ENCODE data around the gene PCDHB9. TPM values are rescaled to one million over a fixed set of nuclear protein-coding genes. Genes with fewer than 3 reads are reported as not detected.
A peak's percentile ranks its signal among the peaks of the same experiment; 100 is the strongest.
"Not testable (repeated sequence)": the region's sequence is repeated elsewhere in the genome, so short reads cannot be mapped to it uniquely, and the experiment has no call there.

PCDHB9 gene
- total RNA-seq (2014; rRNA removed) = 0.23 and 0.73 TPM in 2 replicates
- percentile 35 among the genes with signal in this experiment for Bru-seq, nascent RNA
- BruChase-seq, experiment 1, labeled RNA remaining after a 6-hour chase = percentile 45 among the genes with signal in this experiment
- percentile 56 among the genes with signal in this experiment for BruChase-seq, experiment 2, labeled RNA remaining after a 2-hour chase
- long read RNA-seq, full-length matches to known transcripts = 4 of 4 reads
- long read RNA-seq, partial matches to known transcripts = 0 of 4 reads
- long read RNA-seq, other reads (novel, unspliced or antisense) = 0 of 4 reads

DNA sequence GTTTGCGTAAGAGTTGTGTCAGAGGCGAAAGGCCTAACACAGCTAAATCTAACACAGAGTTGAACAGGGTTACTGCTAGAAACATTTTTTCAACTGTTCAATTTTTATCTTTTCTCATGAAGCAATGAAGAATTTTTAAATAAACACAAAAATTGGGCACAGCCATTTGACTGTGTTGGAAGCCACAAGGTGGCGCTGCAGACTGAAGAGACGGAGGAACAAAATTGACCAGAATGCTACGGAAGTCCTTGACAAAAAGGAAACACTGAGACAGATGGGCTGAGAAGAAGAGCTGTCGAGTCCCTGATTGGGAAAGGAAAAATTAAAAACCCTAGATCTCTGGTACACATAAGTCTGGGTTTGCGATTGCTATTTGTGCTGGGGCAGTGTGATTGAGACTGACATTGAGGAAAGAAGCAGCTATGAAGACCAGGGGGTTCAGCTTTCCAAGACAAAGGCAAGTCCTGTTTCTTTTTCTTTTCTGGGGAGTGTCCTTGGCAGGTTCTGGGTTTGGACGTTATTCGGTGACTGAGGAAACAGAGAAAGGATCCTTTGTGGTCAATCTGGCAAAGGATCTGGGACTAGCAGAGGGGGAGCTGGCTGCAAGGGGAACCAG is at the start of gene PCDHB9:
TSS of gene PCDHB9 (plus strand) at position 265 of the 616 bp plus-strand sequence. CDS start at position 423, 158 bp downstream.
- no peaks in the 10 kb centered on the region for H3K79me2 ChIP-seq (ENCODE audit: low read length)
- H3K4me3 ChIP-seq (ENCODE audit: low read length) = peak within 1 kb of the TSS; percentile 50
- TF ChIP-seq EZH2phosphoT487 (IDR thresholded peaks at IDR 0.05; ENCODE audit: borderline replicate concordance, low read length) = no peak
- TF ChIP-seq CTCF (conservative IDR thresholded peaks at IDR 0.05; ENCODE audit: low read depth, low read length) = peak; percentile 69
- H3K27ac ChIP-seq (ENCODE audit: low read length) = no peak within 1 kb of the TSS
- H3K4me2 ChIP-seq (ENCODE audit: low read length) = peak within 1 kb of the TSS; percentile 28; the same call in 1 of the 2 replicates
- H3K9me3 ChIP-seq (ENCODE audit: low read length) = no peaks in the 10 kb centered on the region
- H3K4me1 ChIP-seq (ENCODE audit: insufficient read depth, low read length) = no peaks in the 10 kb centered on the region
- H3K9me2 ChIP-seq (replicated peaks; ENCODE audit: low read length) = no peaks in the 10 kb centered on the region
- no peaks in the 10 kb centered on the region for H3F3A ChIP-seq (ENCODE audit: low read length, unreplicated experiment)
- H3K9ac ChIP-seq (ENCODE audit: low read length) = no peak within 1 kb of the TSS
- peak within 1 kb of the TSS; percentile 70; the same call in 1 of the 2 replicates for H2AFZ ChIP-seq (ENCODE audit: low read length)
- no TSS peak for BruUV-seq (replicated peaks)
- H3K36me3 ChIP-seq (ENCODE audit: low read depth, low read length) = peaks cover 3% of the 10 kb centered on the region; the same call in 1 of the 2 replicates
- CTCF ChIA-PET = interaction anchor here (0.6 kb wide), 2 partner anchors 93 to 177 kb away, joined by 3 read pairs; partner anchors contain the start of genes PCDHB2 and PCDHGA5
- H4K20me1 ChIP-seq (ENCODE audit: low read length) = no peaks in the 10 kb centered on the region
- DNase-seq (peak; percentile 47), ATAC-seq (peak; percentile 66)
- intact Hi-C loops (cut with micrococcal nuclease) = loop anchor here (2.0 to 5.0 kb wide), 2 partner anchors 95 to 374 kb away; partner anchors contain the start of gene PCDHB2
- POLR2A ChIA-PET (ENCODE audit: unreplicated experiment) = no interaction called here
- no peaks in the 10 kb centered on the region for H3K27me3 ChIP-seq (ENCODE audit: low read length)

DNA sequence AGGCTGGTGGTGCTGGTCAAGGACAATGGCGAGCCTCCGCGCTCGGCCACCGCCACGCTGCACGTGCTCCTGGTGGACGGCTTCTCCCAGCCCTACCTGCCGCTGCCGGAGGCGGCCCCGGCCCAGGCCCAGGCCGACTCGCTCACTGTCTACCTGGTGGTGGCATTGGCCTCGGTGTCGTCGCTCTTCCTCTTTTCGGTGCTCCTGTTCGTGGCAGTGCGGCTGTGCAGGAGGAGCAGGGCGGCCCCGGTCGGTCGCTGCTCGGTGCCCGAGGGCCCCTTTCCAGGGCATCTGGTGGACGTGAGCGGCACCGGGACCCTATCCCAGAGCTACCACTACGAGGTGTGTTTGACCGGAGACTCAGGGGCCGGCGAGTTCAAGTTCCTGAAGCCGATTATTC is 49.6 kb upstream of the PCDHB9 start:
- intact Hi-C loops (cut with micrococcal nuclease); H3K9me3 ChIP-seq (ENCODE audit: low read length); H3K79me2 ChIP-seq (ENCODE audit: low read length); BruUV-seq (replicated peaks); H3K9me2 ChIP-seq (replicated peaks; ENCODE audit: low read length); H3K27ac ChIP-seq (ENCODE audit: low read length); H3K9ac ChIP-seq (ENCODE audit: low read length); H3K4me3 ChIP-seq (ENCODE audit: low read length); H3K36me3 ChIP-seq (ENCODE audit: low read depth, low read length); H3K4me2 ChIP-seq (ENCODE audit: low read length); H3K27me3 ChIP-seq (ENCODE audit: low read length); POLR2A ChIA-PET (ENCODE audit: unreplicated experiment); H4K20me1 ChIP-seq (ENCODE audit: low read length); ATAC-seq; H3K4me1 ChIP-seq (ENCODE audit: insufficient read depth, low read length); H3F3A ChIP-seq (ENCODE audit: low read length, unreplicated experiment); DNase-seq; H2AFZ ChIP-seq (ENCODE audit: low read length); CTCF ChIA-PET: not testable (repeated sequence)

DNA sequence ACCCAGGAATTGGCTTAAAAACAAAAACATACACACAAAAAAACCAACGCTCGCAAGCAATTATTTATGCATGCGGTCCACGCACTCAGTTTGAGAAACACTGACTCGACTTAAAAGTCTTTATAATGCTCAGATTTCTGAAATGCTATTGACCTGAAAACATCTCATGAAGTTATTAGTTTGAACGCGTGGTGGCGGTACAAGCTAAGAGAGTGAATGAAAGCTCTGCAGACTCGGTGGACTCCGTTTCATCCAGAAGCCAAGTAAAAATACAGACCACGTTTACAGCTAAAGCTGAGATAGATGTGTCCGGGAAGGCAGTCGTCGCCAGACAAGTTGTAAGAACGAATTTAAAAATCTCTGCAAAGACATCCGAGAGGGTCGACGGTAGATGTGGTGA is 37.1 kb upstream of the PCDHB9 start, which contains the start of gene PCDHB6:
TSS of gene PCDHB6 (plus strand) at position 246 of the 400 bp plus-strand sequence. CDS start 201 bp downstream, outside the sequence.
- Histone ChIP-seq H3K4me3 (ENCODE audit: low read length) (no peak within 1 kb of the TSS), H3K4me1 (ENCODE audit: insufficient read depth, low read length) (no peaks in the 10 kb centered on the region), H3K9ac (ENCODE audit: low read length) (no peak within 1 kb of the TSS), H3K79me2 (ENCODE audit: low read length) (no peaks in the 10 kb centered on the region), H3K36me3 (ENCODE audit: low read depth, low read length) (no peaks in the 10 kb centered on the region), H2AFZ (ENCODE audit: low read length) (no peak within 1 kb of the TSS), H3K27ac (ENCODE audit: low read length) (no peak within 1 kb of the TSS), H3F3A (ENCODE audit: low read length, unreplicated experiment) (no peaks in the 10 kb centered on the region), H4K20me1 (ENCODE audit: low read length) (no peaks in the 10 kb centered on the region), H3K9me3 (ENCODE audit: low read length) (no peaks in the 10 kb centered on the region), H3K27me3 (ENCODE audit: low read length) (no peaks in the 10 kb centered on the region), H3K4me2 (ENCODE audit: low read length) (no peak within 1 kb of the TSS), H3K9me2 (replicated peaks; ENCODE audit: low read length) (no peaks in the 10 kb centered on the region)
- ChIA-PET CTCF (no interaction called here), POLR2A (ENCODE audit: unreplicated experiment) (no interaction called here)
- TF ChIP-seq EZH2phosphoT487 (IDR thresholded peaks at IDR 0.05; ENCODE audit: borderline replicate concordance, low read length) (no peak), CTCF (conservative IDR thresholded peaks at IDR 0.05; ENCODE audit: low read depth, low read length) (no peak), EZH2 (IDR thresholded peaks at IDR 0.05; ENCODE audit: low read length, unreplicated experiment) (no peak)
- no peak for ATAC-seq
- intact Hi-C loops (cut with micrococcal nuclease) = no loop called here
- no TSS peak for BruUV-seq (replicated peaks)
- DNase-seq = no peak

Data from PC-3 (cell line).